ENCODE data around the gene VAMP2. TPM values are rescaled to one million over a fixed set of nuclear protein-coding genes. Genes with fewer than 3 reads are reported as not detected.

Gene VAMP2
- total and polyA plus RNA-seq, 9 of the 15 experiments (the other 6 are each of a cell fraction or from before 2014, with no cell fraction given) = 2.3 to 31.8 (median 6.0) TPM

DNA sequence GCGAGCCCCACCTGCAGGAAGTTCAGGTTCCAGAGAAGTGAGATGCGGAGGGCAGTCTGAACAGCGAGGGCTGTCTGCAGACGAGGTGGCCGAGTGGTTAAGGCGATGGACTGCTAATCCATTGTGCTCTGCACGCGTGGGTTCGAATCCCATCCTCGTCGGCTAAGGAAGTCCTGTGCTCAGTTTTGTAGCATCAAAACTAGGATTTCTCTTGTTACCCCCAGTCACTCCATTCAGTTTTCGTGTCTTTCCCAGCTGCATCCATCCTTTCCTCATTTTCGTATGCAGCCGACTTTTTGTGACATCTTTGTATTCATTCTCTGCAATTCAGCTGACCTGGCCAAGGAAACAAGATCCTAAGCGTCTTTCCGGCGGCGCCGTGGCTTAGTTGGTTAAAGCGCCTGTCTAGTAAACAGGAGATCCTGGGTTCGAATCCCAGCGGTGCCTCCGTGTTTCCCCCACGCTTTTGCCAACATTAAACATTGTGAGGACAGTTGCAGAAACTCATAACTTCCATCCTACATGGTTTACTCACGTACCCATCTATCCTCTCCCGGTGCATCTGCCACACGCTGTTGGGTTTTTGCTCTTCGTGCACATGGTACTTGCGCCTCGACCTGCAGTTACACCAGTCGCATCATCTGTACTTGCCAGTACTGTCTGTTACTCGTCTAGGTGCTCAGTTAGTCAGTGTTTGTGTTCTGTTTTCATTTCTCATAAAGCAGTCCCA is 24.2 kb upstream of the VAMP2 start (continued):
- TF ChIP-seq RB1 (IDR thresholded peaks at IDR 0.05; ENCODE audit: low read depth) (peak; percentile 24; the same call in 1 of the 2 replicates), ZFP36 (IDR thresholded peaks at IDR 0.05; ENCODE audit: low read depth, low read length, partially characterized antibody) (peak; percentile 30), ETV6 (IDR thresholded peaks at IDR 0.05; ENCODE audit: borderline replicate concordance in 1 of 2, low read depth in 2 of 2, low read length in 1 of 2) (no peak), ETV6 (CRISPR knock-in tag; IDR thresholded peaks at IDR 0.05; ENCODE audit: borderline replicate concordance) (no peak), SRSF3 (IDR thresholded peaks at IDR 0.05; ENCODE audit: insufficient read depth, low read length) (no peak), ZNF583 (CRISPR knock-in tag; IDR thresholded peaks at IDR 0.05) (no peak), RBM25 (IDR thresholded peaks at IDR 0.05; ENCODE audit: low read depth, low read length, severe bottlenecking) (no peak), CTBP1 (IDR thresholded peaks at IDR 0.05; ENCODE audit: borderline replicate concordance) (peak; percentile 52; the same call in 1 of the 2 replicates), ZNF77 (CRISPR knock-in tag; IDR thresholded peaks at IDR 0.05) (no peak), ATF7 (IDR thresholded peaks at IDR 0.05) (no peak; the same call in 1 of the 2 replicates), KAT8 (IDR thresholded peaks at IDR 0.05; ENCODE audit: low read depth) (no peak), NFXL1 (CRISPR knock-in tag; IDR thresholded peaks at IDR 0.05) (no peak), ASH1L (IDR thresholded peaks at IDR 0.05; ENCODE audit: borderline replicate concordance, low read depth, partially characterized antibody) (no peak), ETV1 (tag; conservative IDR thresholded peaks at IDR 0.05; ENCODE audit: low read depth) (peak; percentile 76), SRSF7 (optimal IDR thresholded peaks at IDR 0.05; ENCODE audit: low read depth, low read length) (no peak), XRCC5 (IDR thresholded peaks at IDR 0.05; ENCODE audit: low read depth, low read length) (no peak), FOXA3 (CRISPR knock-in tag; conservative IDR thresholded peaks at IDR 0.05 in 1 of 2, IDR thresholded peaks at IDR 0.05 in 1 of 2) (peak in 1 of 2 experiments; percentile 78; a peak in 2 of 4 replicates), FUS (optimal IDR thresholded peaks at IDR 0.05; ENCODE audit: low read depth, low read length) (no peak), STAG1 (CRISPR knock-in tag; IDR thresholded peaks at IDR 0.05; ENCODE audit: borderline replicate concordance) (no peak)
- TF ChIP-seq, protein P1, sequence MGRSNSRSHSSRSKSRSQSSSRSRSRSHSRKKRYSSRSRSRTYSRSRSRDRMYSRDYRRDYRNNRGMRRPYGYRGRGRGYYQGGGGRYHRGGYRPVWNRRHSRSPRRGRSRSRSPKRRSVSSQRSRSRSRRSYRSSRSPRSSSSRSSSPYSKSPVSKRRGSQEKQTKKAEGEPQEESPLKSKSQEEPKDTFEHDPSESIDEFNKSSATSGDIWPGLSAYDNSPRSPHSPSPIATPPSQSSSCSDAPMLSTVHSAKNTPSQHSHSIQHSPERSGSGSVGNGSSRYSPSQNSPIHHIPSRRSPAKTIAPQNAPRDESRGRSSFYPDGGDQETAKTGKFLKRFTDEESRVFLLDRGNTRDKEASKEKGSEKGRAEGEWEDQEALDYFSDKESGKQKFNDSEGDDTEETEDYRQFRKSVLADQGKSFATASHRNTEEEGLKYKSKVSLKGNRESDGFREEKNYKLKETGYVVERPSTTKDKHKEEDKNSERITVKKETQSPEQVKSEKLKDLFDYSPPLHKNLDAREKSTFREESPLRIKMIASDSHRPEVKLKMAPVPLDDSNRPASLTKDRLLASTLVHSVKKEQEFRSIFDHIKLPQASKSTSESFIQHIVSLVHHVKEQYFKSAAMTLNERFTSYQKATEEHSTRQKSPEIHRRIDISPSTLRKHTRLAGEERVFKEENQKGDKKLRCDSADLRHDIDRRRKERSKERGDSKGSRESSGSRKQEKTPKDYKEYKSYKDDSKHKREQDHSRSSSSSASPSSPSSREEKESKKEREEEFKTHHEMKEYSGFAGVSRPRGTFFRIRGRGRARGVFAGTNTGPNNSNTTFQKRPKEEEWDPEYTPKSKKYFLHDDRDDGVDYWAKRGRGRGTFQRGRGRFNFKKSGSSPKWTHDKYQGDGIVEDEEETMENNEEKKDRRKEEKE (IDR thresholded peaks at IDR 0.05; ENCODE audit: borderline replicate concordance in 1 of 2, control insufficient read depth in 1 of 2, low read depth in 2 of 2, low read length in 1 of 2) = no peak
- TF ChIP-seq, protein P2, sequence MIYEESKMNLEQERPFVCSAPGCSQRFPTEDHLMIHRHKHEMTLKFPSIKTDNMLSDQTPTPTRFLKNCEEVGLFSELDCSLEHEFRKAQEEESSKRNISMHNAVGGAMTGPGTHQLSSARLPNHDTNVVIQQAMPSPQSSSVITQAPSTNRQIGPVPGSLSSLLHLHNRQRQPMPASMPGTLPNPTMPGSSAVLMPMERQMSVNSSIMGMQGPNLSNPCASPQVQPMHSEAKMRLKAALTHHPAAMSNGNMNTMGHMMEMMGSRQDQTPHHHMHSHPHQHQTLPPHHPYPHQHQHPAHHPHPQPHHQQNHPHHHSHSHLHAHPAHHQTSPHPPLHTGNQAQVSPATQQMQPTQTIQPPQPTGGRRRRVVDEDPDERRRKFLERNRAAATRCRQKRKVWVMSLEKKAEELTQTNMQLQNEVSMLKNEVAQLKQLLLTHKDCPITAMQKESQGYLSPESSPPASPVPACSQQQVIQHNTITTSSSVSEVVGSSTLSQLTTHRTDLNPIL (CRISPR knock-in tag; IDR thresholded peaks at IDR 0.05) = no peak
- TF ChIP-seq, protein P3, sequence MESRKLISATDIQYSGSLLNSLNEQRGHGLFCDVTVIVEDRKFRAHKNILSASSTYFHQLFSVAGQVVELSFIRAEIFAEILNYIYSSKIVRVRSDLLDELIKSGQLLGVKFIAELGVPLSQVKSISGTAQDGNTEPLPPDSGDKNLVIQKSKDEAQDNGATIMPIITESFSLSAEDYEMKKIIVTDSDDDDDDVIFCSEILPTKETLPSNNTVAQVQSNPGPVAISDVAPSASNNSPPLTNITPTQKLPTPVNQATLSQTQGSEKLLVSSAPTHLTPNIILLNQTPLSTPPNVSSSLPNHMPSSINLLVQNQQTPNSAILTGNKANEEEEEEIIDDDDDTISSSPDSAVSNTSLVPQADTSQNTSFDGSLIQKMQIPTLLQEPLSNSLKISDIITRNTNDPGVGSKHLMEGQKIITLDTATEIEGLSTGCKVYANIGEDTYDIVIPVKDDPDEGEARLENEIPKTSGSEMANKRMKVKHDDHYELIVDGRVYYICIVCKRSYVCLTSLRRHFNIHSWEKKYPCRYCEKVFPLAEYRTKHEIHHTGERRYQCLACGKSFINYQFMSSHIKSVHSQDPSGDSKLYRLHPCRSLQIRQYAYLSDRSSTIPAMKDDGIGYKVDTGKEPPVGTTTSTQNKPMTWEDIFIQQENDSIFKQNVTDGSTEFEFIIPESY (CRISPR knock-in tag; IDR thresholded peaks at IDR 0.05) = no peak
